ENCODE measurements around the gene PRLR.

PRLR gene

GRCh38 chr5:35083150-35083549, 147.1 kb downstream of the PRLR start:
- H3K27ac ChIP-seq: no peak overlapping the region
- TF ChIP-seq ZFX (IDR thresholded peaks at IDR 0.05): no peak
- no peak for TF ChIP-seq CTCF (conservative IDR thresholded peaks at IDR 0.05)

- TF ChIP-seq CTCF (conservative IDR thresholded peaks at IDR 0.05) (no peak), ZFX (IDR thresholded peaks at IDR 0.05) (no peak)
- H3K27ac ChIP-seq: no peak overlapping the region
Measured at GRCh38 chr5:35082530-35082929, 147.8 kb downstream of the PRLR start.

GRCh38 chr5:35081134-35081533, 149.2 kb downstream of the PRLR start:
- no peak overlapping the region for H3K27ac ChIP-seq
- TF ChIP-seq CTCF (conservative IDR thresholded peaks at IDR 0.05): no peak
- TF ChIP-seq ZFX (IDR thresholded peaks at IDR 0.05): no peak

GRCh38 chr5:35073160-35073559, 157.1 kb downstream of the PRLR start:
- no peak for TF ChIP-seq CTCF (conservative IDR thresholded peaks at IDR 0.05)
- TF ChIP-seq ZFX (IDR thresholded peaks at IDR 0.05): no peak
- no peak overlapping the region for H3K27ac ChIP-seq

- no peak overlapping the region for H3K27ac ChIP-seq
- TF ChIP-seq CTCF (conservative IDR thresholded peaks at IDR 0.05) (no peak), ZFX (IDR thresholded peaks at IDR 0.05) (no peak)
Measured at GRCh38 chr5:35069188-35069587, 161.1 kb downstream of the PRLR start.

GRCh38 chr5:35067985-35068384, 162.3 kb downstream of the PRLR start:
- H3K27ac ChIP-seq: no peak overlapping the region
- no peak for TF ChIP-seq CTCF (conservative IDR thresholded peaks at IDR 0.05)
- TF ChIP-seq ZFX (IDR thresholded peaks at IDR 0.05): no peak

GRCh38 chr5:35066260-35066795, 164.0 kb downstream of the PRLR start:
- H3K27ac ChIP-seq: no peak overlapping the region
- no peak for TF ChIP-seq CTCF (conservative IDR thresholded peaks at IDR 0.05)
- no peak for TF ChIP-seq ZFX (IDR thresholded peaks at IDR 0.05)

Measured in C4-2B (cell line).